PC-9 (cell line): ENCODE data around the gene L3HYPDH. TPM values are rescaled to one million over a fixed set of nuclear protein-coding genes. Genes with fewer than 3 reads are reported as not detected.
A peak's percentile ranks its signal among the peaks of the same experiment; 100 is the strongest.

Source experiments
- BruUV-seq: library from RNA; stranded (reverse); fragments of 400-500 nt; replicated peaks from 2 replicates; lab custom pipeline; 2021; lab: Mats Ljungman, UMichigan
- CTCF ChIA-PET: fragments of 300-600 bp; sonication (Branson Sonifier 250); formaldehyde crosslinking; loops from one replicate; lab custom pipeline; 2022; ENCODE audit warnings: antibody characterized with exemption; lab: Charles Lee
- POLR2A ChIA-PET: fragments of 300-600 bp; sonication (Branson Sonifier 250); formaldehyde crosslinking; loops from one replicate; lab custom pipeline; 2022; ENCODE audit warnings: antibody characterized with exemption; ENCODE audit not compliant: unreplicated experiment; lab: Charles Lee
- DNase-seq, 2 experiments: peaks; one replicate each; pipeline versions ENCODE4 v3.0.0 to v3.0.0-alpha.2; 2015 to 2022; ENCODE audit warnings: mixed read lengths in 1 of 2
- H2AFZ ChIP-seq: fragments of 200-600 bp; sonication (generic); 2 replicates; pipeline ENCODE4 v1.8.1; 2017; ENCODE audit warnings: antibody characterized with exemption
- H3F3A ChIP-seq: fragments of 200-600 bp; sonication (generic); 2 replicates; pipeline ENCODE4 v1.8.1; 2017; ENCODE audit warnings: antibody characterized with exemption, mild to moderate bottlenecking, low read depth; ENCODE audit not compliant: insufficient read depth
- H3K27ac ChIP-seq: fragments of 200-600 bp; sonication (generic); 2 replicates; pipeline ENCODE4 v1.6.1; 2016; ENCODE audit warnings: mixed run types
- H3K27me3 ChIP-seq: fragments of 200-600 bp; sonication (generic); 2 replicates; pipeline ENCODE4 v1.6.1; 2016; ENCODE audit warnings: low read depth, mixed run types; ENCODE audit not compliant: insufficient read depth
- H3K36me3 ChIP-seq: fragments of 200-600 bp; sonication (generic); 2 replicates; pipeline ENCODE4 v1.6.1; 2016; ENCODE audit warnings: low read depth, mixed run types
- H3K4me1 ChIP-seq: fragments of 200-600 bp; sonication (generic); replicated peaks from 2 replicates; pipeline ENCODE4 v1.6.1; 2016; ENCODE audit warnings: mixed run types; ENCODE audit not compliant: insufficient read depth
- H3K4me2 ChIP-seq: fragments of 200-600 bp; sonication (generic); 2 replicates; pipeline ENCODE4 v1.6.1; 2017; ENCODE audit warnings: mixed run types
- H3K4me3 ChIP-seq: fragments of 200-600 bp; sonication (generic); 2 replicates; pipeline ENCODE4 v1.6.1; 2016; ENCODE audit warnings: mixed run types
- H3K79me2 ChIP-seq: fragments of 200-600 bp; sonication (generic); 2 replicates; pipeline ENCODE4 v1.6.1; 2017; ENCODE audit warnings: low read depth, mixed run types
- H3K9me2 ChIP-seq: fragments of 200-600 bp; sonication (generic); 2 replicates; pipeline ENCODE4 v1.8.1; 2017; ENCODE audit warnings: mild to moderate bottlenecking; ENCODE audit not compliant: insufficient read depth
- H3K9me3 ChIP-seq: fragments of 200-600 bp; sonication (generic); 2 replicates; pipeline ENCODE4 v1.8.1; 2016; ENCODE audit warnings: low read depth; ENCODE audit not compliant: insufficient read depth
- H4K20me1 ChIP-seq: fragments of 200-600 bp; sonication (generic); 2 replicates; pipeline ENCODE4 v1.8.1; 2017; ENCODE audit not compliant: insufficient read depth
- CTCF ChIP-seq: fragments of 200-600 bp; sonication (generic); conservative IDR thresholded peaks from 2 replicates; pipeline ENCODE4 v1.6.1; 2017; ENCODE audit warnings: mixed run types, antibody characterized with exemption, mild to moderate bottlenecking, moderate library complexity
- EZH2 ChIP-seq: fragments of 200-600 bp; sonication (generic); IDR thresholded peaks from 2 replicates; pipeline ENCODE4 v1.8.0; 2017; ENCODE audit warnings: antibody characterized with exemption, low read depth
- intact Hi-C: fragments of 100-400 bp; cut with micrococcal nuclease; formaldehyde crosslinking; loops from one replicate; pipeline ENCODE4 v1.10.0; 2022; ENCODE audit not compliant: unreplicated experiment
- total RNA-seq: library from RNA; stranded (reverse); gene quantifications from 2 replicates; pipeline ENCODE4 v1.2.3, GENCODE V29; 2021

Gene L3HYPDH
- total RNA-seq, 1 experiment from 2014 or later: 121 TPM

DNA sequence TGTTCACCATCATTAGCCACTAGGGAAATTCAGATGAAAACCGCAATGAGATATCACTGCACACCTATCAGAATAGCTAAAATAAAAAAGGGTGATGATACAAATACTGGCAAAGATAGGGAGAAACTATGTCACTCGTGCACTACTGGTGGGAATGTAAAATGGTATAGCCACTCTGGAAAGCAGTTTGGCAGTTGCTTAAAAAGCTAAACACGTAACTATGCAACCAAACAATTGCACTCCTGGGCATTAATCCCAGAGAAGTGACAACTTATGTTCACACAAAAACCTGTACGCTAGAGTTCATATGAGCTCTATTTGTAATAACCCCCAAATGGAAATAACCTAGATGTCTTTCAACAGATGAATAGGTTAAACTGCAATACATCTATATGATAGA lies 54.4 kb downstream of the L3HYPDH start:
- POLR2A ChIA-PET: interaction anchor here (0.6 kb wide), 1 partner anchor 68 kb away, joined by 3 read pairs; no protein-coding TSS in a partner anchor

GRCh38 chr14:59428581-59429012 lies 55.6 kb downstream of the L3HYPDH start:
- no TSS peak for BruUV-seq
- no peaks in the 10 kb centered on the region for H3F3A ChIP-seq
- no peaks in the 10 kb centered on the region for H3K9me2 ChIP-seq
- no peak for DNase-seq
- H3K36me3 ChIP-seq: no peaks in the 10 kb centered on the region
- TF ChIP-seq CTCF (0 out of 2 replicates have a peak, but pooled peaks have one; percentile 32), EZH2 (no peak)
- no peaks in the 10 kb centered on the region for H3K79me2 ChIP-seq
- H4K20me1 ChIP-seq: no peaks in the 10 kb centered on the region
- H3K4me1 ChIP-seq: no peaks in the 10 kb centered on the region
- H3K9me3 ChIP-seq: no peaks in the 10 kb centered on the region
- H3K27me3 ChIP-seq: no peaks in the 10 kb centered on the region
- ChIA-PET POLR2A (interaction anchor here (0.8 kb wide), 1 partner anchor 9 kb away, joined by 4 read pairs; no protein-coding TSS in a partner anchor), CTCF (no interaction called here)
- H2AFZ ChIP-seq: no peak overlapping the region
- no peak overlapping the region for H3K4me3 ChIP-seq
- H3K27ac ChIP-seq: no peak overlapping the region
- intact Hi-C loops: no loop called here
- H3K4me2 ChIP-seq: no peak overlapping the region

More for the DNA sequence above, 54.4 kb downstream of the L3HYPDH start:
- Histone ChIP-seq H4K20me1 (no peaks in the 10 kb centered on the region), H3K9me3 (no peaks in the 10 kb centered on the region), H3K27me3 (no peaks in the 10 kb centered on the region), H3K27ac (no peak overlapping the region), H3K36me3 (no peaks in the 10 kb centered on the region), H3K4me1 (no peaks in the 10 kb centered on the region), H3K4me2 (no peak overlapping the region), H3K4me3 (no peak overlapping the region), H3K79me2 (no peaks in the 10 kb centered on the region), H3F3A (no peaks in the 10 kb centered on the region), H2AFZ (no peak overlapping the region), H3K9me2 (no peaks in the 10 kb centered on the region)
- CTCF ChIA-PET: no interaction called here
- no TSS peak for BruUV-seq
- no peak for TF ChIP-seq EZH2
- TF ChIP-seq CTCF: no peak
- intact Hi-C loops: no loop called here
- DNase-seq: no peak

DNA sequence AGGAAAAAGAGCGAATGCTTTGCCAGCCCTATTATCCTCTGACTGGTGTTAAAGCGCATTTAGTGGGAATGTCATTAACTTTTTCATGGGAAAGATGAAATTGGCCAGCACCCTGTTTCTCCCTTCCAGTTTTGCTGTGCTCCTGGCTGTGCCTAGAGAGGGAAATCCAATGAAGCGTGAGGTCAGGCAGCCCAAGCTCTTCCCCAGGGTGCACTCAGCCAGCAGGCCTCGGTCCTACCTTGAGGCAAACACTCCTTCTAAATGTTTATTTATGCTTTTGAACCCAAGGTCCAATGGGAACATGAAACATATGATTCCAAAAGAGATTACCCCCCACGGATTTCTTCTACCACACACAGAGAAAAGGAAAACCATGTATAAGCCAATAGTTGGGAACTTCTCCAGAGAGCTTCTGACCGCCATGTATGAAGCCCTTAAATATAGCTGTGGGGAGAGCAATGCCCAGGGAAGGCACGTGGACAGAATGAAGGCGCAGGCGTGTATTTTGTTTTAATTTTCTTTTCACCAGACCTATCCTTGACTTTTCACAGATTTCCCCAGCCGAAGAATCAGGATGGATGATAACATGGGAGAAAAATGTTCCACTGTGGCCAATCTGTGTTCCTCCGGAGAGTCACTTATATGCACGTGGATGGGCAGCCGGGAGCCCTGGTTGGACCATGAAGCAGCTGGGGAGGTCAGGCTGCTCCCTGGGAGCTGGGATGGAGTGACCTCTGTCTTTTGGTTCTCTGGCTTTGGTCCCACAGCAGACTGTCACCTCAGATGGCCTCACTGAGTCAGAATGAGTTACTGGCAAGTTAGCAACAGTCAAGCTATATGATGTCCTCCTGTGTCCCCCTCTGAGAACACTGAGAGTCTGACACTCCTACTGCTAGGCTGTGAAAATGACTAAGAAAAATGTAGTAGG lies 56.3 kb downstream of the L3HYPDH start:
- Histone ChIP-seq H3K79me2 (no peaks in the 10 kb centered on the region), H3K36me3 (no peaks in the 10 kb centered on the region), H3K27me3 (no peaks in the 10 kb centered on the region), H3K4me1 (no peaks in the 10 kb centered on the region), H3K4me3 (no peak overlapping the region), H4K20me1 (no peaks in the 10 kb centered on the region), H3F3A (no peaks in the 10 kb centered on the region), H2AFZ (no peak overlapping the region), H3K9me3 (no peaks in the 10 kb centered on the region), H3K9me2 (no peaks in the 10 kb centered on the region), H3K27ac (no peak overlapping the region), H3K4me2 (no peak overlapping the region)
- DNase-seq: no peak
- TF ChIP-seq CTCF: no peak
- BruUV-seq: no TSS peak
- intact Hi-C loops: no loop called here
- ChIA-PET CTCF (no interaction called here), POLR2A (interaction anchor here (0.8 kb wide), 1 partner anchor 8 kb away, joined by 4 read pairs; no protein-coding TSS in a partner anchor)
